HepG2 (cell line): ENCODE measurements around the gene ZDHHC14.

ENCODE experiments used
- ATF7-NPFF ChIP-seq: sonication (generic); formaldehyde crosslinking; IDR thresholded peaks from 2 replicates; pipeline ENCODE4 v1.8.1; 2023; ENCODE audit warnings: mild to moderate bottlenecking, low read depth, missing genetic modification reagents, moderate library complexity
- GABPA ChIP-seq, 2 experiments: IDR thresholded peaks; 2 replicates each; pipeline ENCODE4 v1.6.1; 2011 to 2016; ENCODE audit warnings: low read depth in 2 of 2, low read length in 1 of 2, missing biosample characterization in 1 of 2, missing genetic modification characterization in 1 of 2
- HMGA1 ChIP-seq: sonication (generic); formaldehyde crosslinking; conservative IDR thresholded peaks from 2 replicates; pipeline ENCODE4 v1.4.0; 2020; ENCODE audit warnings: missing genetic modification reagents
- KLF12 ChIP-seq: sonication (generic); formaldehyde crosslinking; IDR thresholded peaks from 2 replicates; pipeline ENCODE4 v1.4.0; 2020; ENCODE audit warnings: missing genetic modification reagents, borderline replicate concordance
- RXRA ChIP-seq: sonication (generic); formaldehyde crosslinking; IDR thresholded peaks from 2 replicates; pipeline ENCODE4 v1.5.1; 2020; ENCODE audit warnings: missing genetic modification reagents
- ZFP36 ChIP-seq: fragments of 150-350 bp; IDR thresholded peaks from 2 replicates; pipeline ENCODE4 v1.6.1; 2018; ENCODE audit warnings: borderline replicate concordance, low read length, low read depth; ENCODE audit not compliant: partially characterized antibody
- ZNF282 ChIP-seq: fragments of 450-650 bp; IDR thresholded peaks from 2 replicates; pipeline ENCODE4 v1.6.1; 2018; ENCODE audit not compliant: partially characterized antibody
- ZNF883 ChIP-seq: sonication (generic); formaldehyde crosslinking; IDR thresholded peaks from 2 replicates; pipeline ENCODE4 v1.5.1; 2020; ENCODE audit warnings: mild to moderate bottlenecking, missing genetic modification reagents; ENCODE audit errors: not compliant biosample characterization
- TF ChIP-seq, protein P1 (sequence below): sonication (generic); formaldehyde crosslinking; IDR thresholded peaks from 2 replicates; pipeline ENCODE4 v1.4.0; 2020; ENCODE audit warnings: mild to moderate bottlenecking, missing genetic modification reagents
- TF ChIP-seq, protein P2 (sequence below), 2 experiments: IDR thresholded peaks; 2 replicates each; pipeline ENCODE4 v1.6.1; 2011 to 2012; ENCODE audit warnings: low read length in 2 of 2, borderline replicate concordance in 1 of 2, low read depth in 1 of 2, mild to moderate bottlenecking in 1 of 2, moderate library complexity in 1 of 2
- TF ChIP-seq, protein P3 (sequence below): sonication (generic); formaldehyde crosslinking; IDR thresholded peaks from 2 replicates; pipeline ENCODE4 v1.8.1; 2023; ENCODE audit warnings: mild to moderate bottlenecking, inconsistent platforms, moderate library complexity, missing genetic modification reagents, borderline replicate concordance
- TF ChIP-seq, protein P4 (sequence below): sonication (generic); formaldehyde crosslinking; IDR thresholded peaks from 2 replicates; pipeline ENCODE4 v1.5.1; 2020; ENCODE audit warnings: mild to moderate bottlenecking, missing genetic modification reagents, moderate library complexity
- TF ChIP-seq, protein P5 (sequence below): sonication (generic); formaldehyde crosslinking; IDR thresholded peaks from 2 replicates; pipeline ENCODE4 v1.4.0; 2020; ENCODE audit warnings: missing genetic modification reagents
- TF ChIP-seq, protein P6 (sequence below): sonication (generic); formaldehyde crosslinking; IDR thresholded peaks from 2 replicates; pipeline ENCODE4 v1.5.0; 2020; ENCODE audit warnings: mild to moderate bottlenecking, missing genetic modification reagents, moderate library complexity

DNA sequence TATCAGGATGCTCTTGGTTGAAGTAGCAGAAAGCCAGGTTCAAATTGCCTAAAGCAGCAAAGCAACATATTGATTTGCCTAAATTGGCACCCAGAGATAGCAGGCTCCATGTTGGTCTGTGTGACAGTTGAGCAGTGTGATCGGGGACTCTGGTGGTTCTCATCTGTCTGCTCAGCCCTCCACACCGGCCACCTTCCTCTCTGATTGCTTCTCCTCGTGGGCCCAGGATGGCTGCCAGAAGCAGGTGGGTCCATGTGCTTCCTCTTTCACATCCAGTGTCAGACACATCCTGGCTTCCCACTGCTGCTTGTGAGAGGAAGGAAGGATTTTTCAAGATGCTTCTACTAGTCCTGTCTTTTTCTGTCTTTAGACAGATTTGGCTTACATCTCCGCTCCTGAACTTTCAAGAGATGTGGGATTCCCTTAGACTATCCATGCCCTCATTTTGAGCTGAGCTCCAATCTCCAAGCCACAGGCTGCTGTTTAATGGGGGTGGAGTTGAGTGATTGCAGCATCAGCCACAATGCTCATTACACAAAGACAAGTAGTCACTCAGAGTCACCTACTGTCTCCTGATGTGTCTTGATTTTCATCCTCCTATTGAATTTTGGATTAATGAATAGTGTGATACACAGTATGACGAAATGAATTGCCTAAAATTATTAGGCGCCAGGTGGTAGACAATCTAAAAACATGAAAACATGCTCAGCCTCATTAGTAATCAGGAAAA, 122.2 kb downstream of the ZDHHC14 start:
- TF ChIP-seq, protein P1, sequence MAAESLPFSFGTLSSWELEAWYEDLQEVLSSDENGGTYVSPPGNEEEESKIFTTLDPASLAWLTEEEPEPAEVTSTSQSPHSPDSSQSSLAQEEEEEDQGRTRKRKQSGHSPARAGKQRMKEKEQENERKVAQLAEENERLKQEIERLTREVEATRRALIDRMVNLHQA: no peak
- TF ChIP-seq, protein P2, sequence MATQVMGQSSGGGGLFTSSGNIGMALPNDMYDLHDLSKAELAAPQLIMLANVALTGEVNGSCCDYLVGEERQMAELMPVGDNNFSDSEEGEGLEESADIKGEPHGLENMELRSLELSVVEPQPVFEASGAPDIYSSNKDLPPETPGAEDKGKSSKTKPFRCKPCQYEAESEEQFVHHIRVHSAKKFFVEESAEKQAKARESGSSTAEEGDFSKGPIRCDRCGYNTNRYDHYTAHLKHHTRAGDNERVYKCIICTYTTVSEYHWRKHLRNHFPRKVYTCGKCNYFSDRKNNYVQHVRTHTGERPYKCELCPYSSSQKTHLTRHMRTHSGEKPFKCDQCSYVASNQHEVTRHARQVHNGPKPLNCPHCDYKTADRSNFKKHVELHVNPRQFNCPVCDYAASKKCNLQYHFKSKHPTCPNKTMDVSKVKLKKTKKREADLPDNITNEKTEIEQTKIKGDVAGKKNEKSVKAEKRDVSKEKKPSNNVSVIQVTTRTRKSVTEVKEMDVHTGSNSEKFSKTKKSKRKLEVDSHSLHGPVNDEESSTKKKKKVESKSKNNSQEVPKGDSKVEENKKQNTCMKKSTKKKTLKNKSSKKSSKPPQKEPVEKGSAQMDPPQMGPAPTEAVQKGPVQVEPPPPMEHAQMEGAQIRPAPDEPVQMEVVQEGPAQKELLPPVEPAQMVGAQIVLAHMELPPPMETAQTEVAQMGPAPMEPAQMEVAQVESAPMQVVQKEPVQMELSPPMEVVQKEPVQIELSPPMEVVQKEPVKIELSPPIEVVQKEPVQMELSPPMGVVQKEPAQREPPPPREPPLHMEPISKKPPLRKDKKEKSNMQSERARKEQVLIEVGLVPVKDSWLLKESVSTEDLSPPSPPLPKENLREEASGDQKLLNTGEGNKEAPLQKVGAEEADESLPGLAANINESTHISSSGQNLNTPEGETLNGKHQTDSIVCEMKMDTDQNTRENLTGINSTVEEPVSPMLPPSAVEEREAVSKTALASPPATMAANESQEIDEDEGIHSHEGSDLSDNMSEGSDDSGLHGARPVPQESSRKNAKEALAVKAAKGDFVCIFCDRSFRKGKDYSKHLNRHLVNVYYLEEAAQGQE (IDR thresholded peaks at IDR 0.05; ENCODE audit: borderline replicate concordance in 1 of 2, low read depth in 1 of 2, low read length in 2 of 2): no peak
- no peak for TF ChIP-seq GABPA (IDR thresholded peaks at IDR 0.05; ENCODE audit: low read depth, low read length)
- TF ChIP-seq GABPA (CRISPR knock-in tag; IDR thresholded peaks at IDR 0.05; ENCODE audit: low read depth): no peak
- TF ChIP-seq KLF12 (CRISPR knock-in tag): no peak
- TF ChIP-seq, protein P3, sequence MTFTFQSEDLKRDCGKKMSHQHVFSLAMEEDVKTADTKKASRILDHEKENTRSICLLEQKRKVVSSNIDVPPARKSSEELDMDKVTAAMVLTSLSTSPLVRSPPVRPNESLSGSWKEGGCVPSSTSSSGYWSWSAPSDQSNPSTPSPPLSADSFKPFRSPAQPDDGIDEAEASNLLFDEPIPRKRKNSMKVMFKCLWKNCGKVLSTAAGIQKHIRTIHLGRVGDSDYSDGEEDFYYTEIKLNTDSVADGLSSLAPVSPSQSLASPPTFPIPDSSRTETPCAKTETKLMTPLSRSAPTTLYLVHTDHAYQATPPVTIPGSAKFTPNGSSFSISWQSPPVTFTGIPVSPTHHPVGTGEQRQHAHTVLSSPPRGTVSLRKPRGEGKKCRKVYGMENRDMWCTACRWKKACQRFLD (CRISPR knock-in tag): no peak
- TF ChIP-seq, protein P4, sequence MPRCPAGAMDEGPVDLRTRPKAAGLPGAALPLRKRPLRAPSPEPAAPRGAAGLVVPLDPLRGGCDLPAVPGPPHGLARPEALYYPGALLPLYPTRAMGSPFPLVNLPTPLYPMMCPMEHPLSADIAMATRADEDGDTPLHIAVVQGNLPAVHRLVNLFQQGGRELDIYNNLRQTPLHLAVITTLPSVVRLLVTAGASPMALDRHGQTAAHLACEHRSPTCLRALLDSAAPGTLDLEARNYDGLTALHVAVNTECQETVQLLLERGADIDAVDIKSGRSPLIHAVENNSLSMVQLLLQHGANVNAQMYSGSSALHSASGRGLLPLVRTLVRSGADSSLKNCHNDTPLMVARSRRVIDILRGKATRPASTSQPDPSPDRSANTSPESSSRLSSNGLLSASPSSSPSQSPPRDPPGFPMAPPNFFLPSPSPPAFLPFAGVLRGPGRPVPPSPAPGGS (CRISPR knock-in tag): no peak
- TF ChIP-seq, protein P5, sequence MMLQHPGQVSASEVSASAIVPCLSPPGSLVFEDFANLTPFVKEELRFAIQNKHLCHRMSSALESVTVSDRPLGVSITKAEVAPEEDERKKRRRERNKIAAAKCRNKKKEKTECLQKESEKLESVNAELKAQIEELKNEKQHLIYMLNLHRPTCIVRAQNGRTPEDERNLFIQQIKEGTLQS (CRISPR knock-in tag): no peak
- no peak for TF ChIP-seq HMGA1 (CRISPR knock-in tag)
- TF ChIP-seq, protein P6, sequence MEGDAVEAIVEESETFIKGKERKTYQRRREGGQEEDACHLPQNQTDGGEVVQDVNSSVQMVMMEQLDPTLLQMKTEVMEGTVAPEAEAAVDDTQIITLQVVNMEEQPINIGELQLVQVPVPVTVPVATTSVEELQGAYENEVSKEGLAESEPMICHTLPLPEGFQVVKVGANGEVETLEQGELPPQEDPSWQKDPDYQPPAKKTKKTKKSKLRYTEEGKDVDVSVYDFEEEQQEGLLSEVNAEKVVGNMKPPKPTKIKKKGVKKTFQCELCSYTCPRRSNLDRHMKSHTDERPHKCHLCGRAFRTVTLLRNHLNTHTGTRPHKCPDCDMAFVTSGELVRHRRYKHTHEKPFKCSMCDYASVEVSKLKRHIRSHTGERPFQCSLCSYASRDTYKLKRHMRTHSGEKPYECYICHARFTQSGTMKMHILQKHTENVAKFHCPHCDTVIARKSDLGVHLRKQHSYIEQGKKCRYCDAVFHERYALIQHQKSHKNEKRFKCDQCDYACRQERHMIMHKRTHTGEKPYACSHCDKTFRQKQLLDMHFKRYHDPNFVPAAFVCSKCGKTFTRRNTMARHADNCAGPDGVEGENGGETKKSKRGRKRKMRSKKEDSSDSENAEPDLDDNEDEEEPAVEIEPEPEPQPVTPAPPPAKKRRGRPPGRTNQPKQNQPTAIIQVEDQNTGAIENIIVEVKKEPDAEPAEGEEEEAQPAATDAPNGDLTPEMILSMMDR (CRISPR knock-in tag): no peak
- TF ChIP-seq ZNF883 (CRISPR knock-in tag): no peak
- no peak for TF ChIP-seq ATF7-NPFF (CRISPR knock-in tag)
- no peak for TF ChIP-seq ZFP36
- TF ChIP-seq ZNF282: no peak
- no peak for TF ChIP-seq RXRA (CRISPR knock-in tag)
